IMR-90 (cell line): ENCODE measurements around the gene SMC5. TPM values are rescaled to one million over a fixed set of nuclear protein-coding genes. Genes with fewer than 3 reads are reported as not detected.

Experiments used
- ATAC-seq: fragments of 200-7000 bp; cut with Tn5 transposase; 2 replicates; pipeline ENCODE4 v1.9.1; 2020; ENCODE audit warnings: low read depth, mild to moderate bottlenecking, moderate library complexity
- BruUV-seq: library from RNA; stranded (reverse); fragments of 400-500 nt; replicated peaks from 2 replicates; lab custom pipeline; 2021; lab: Mats Ljungman, UMichigan
- CTCF ChIA-PET: fragments of 300-600 bp; formaldehyde crosslinking; extraction: SDS; loops from one replicate; lab custom pipeline; 2021; ENCODE audit warnings: antibody characterized with exemption; lab: Yijun Ruan, JAX
- POLR2A ChIA-PET: fragments of 300-600 bp; sonication (Branson Sonifier 250); formaldehyde crosslinking; loops from one replicate; lab custom pipeline; 2022; ENCODE audit warnings: antibody characterized with exemption; ENCODE audit not compliant: unreplicated experiment; lab: Charles Lee
- DNase-seq: peaks from one replicate; pipeline ENCODE4 v3.0.0; 2013
- H2AFZ ChIP-seq: replicated peaks from 2 replicates; pipeline ENCODE3; 2013; ENCODE audit warnings: low read length, mild to moderate bottlenecking; ENCODE audit not compliant: poor library complexity
- H2AK5ac ChIP-seq: 2 replicates; pipeline ENCODE4 v1.6.1; 2013; ENCODE audit warnings: low read depth, low read length, inconsistent platforms
- H2AK9ac ChIP-seq: replicated peaks from 2 replicates; pipeline ENCODE3; 2013; ENCODE audit warnings: mild to moderate bottlenecking, low read depth, low read length, moderate library complexity; ENCODE audit not compliant: poor library complexity
- H2BK120ac ChIP-seq: 2 replicates; pipeline ENCODE4 v1.6.1; 2013; ENCODE audit warnings: low read depth, low read length, inconsistent platforms
- H2BK15ac ChIP-seq: 3 replicates; pipeline ENCODE4 v1.6.1; 2013; ENCODE audit warnings: low read depth, low read length, inconsistent platforms
- H2BK20ac ChIP-seq: 2 replicates; pipeline ENCODE4 v1.6.1; 2013; ENCODE audit warnings: low read depth, mild to moderate bottlenecking, inconsistent platforms, low read length, moderate library complexity
- H2BK5ac ChIP-seq: 2 replicates; pipeline ENCODE4 v1.6.1; 2013; ENCODE audit warnings: mild to moderate bottlenecking, low read depth, low read length, inconsistent platforms; ENCODE audit not compliant: poor library complexity, severe bottlenecking
- H3K14ac ChIP-seq: replicated peaks from 2 replicates; pipeline ENCODE4 v1.6.1; 2013; ENCODE audit warnings: low read depth, low read length, inconsistent platforms
- H3K18ac ChIP-seq: 2 replicates; pipeline ENCODE4 v1.6.1; 2013; ENCODE audit warnings: low read depth, low read length, control low read depth
- H3K23ac ChIP-seq: 2 replicates; pipeline ENCODE4 v1.6.1; 2013; ENCODE audit warnings: low read depth, low read length, inconsistent platforms
- H3K27ac ChIP-seq: 2 replicates; pipeline ENCODE4 v1.5.1; 2013; ENCODE audit warnings: mild to moderate bottlenecking, control low read depth, low read length; ENCODE audit not compliant: insufficient read depth
- H3K27me3 ChIP-seq: 2 replicates; pipeline ENCODE4 v1.6.1; 2013; ENCODE audit warnings: low read length; ENCODE audit not compliant: control insufficient read depth, insufficient read depth
- H3K36me3 ChIP-seq: 2 replicates; pipeline ENCODE4 v1.6.1; 2013; ENCODE audit warnings: low read length, mixed read lengths; ENCODE audit not compliant: control insufficient read depth, insufficient read depth
- H3K4ac ChIP-seq: 2 replicates; pipeline ENCODE4 v1.6.1; 2013; ENCODE audit warnings: low read depth, low read length, inconsistent platforms
- H3K4me1 ChIP-seq: 2 replicates; pipeline ENCODE4 v1.6.1; 2013; ENCODE audit warnings: low read length, mixed read lengths; ENCODE audit not compliant: control insufficient read depth, insufficient read depth
- H3K4me2 ChIP-seq: 2 replicates; pipeline ENCODE4 v1.6.1; 2013; ENCODE audit warnings: low read depth, mild to moderate bottlenecking, control low read depth, low read length, moderate library complexity
- H3K4me3 ChIP-seq: 2 replicates; pipeline ENCODE4 v1.5.1; 2013; ENCODE audit warnings: low read depth, mild to moderate bottlenecking, control low read depth, low read length, moderate library complexity; ENCODE audit not compliant: insufficient read depth
- H3K56ac ChIP-seq: 2 replicates; pipeline ENCODE4 v1.6.1; 2013; ENCODE audit warnings: low read length, inconsistent platforms; ENCODE audit not compliant: insufficient read depth; ENCODE audit errors: extremely low read depth
- H3K79me1 ChIP-seq, 2 experiments: 2 replicates each; pipeline ENCODE4 v1.6.1; 2013; ENCODE audit warnings: low read length in 2 of 2, inconsistent platforms in 1 of 2, low read depth in 1 of 2
- H3K9ac ChIP-seq: 2 replicates; pipeline ENCODE4 v1.6.1; 2013; ENCODE audit warnings: low read depth, low read length, control low read depth
- H3K9me1 ChIP-seq: 2 replicates; pipeline ENCODE4 v1.6.1; 2013; ENCODE audit warnings: low read length, inconsistent platforms; ENCODE audit not compliant: insufficient read depth
- H3K9me3 ChIP-seq: 2 replicates; pipeline ENCODE4 v1.6.1; 2013; ENCODE audit warnings: low read length; ENCODE audit not compliant: control insufficient read depth, insufficient read depth
- H4K20me1 ChIP-seq: 2 replicates; pipeline ENCODE4 v1.6.1; 2013; ENCODE audit warnings: low read length, inconsistent platforms; ENCODE audit not compliant: insufficient read depth
- H4K5ac ChIP-seq: 2 replicates; pipeline ENCODE4 v1.6.1; 2013; ENCODE audit warnings: mild to moderate bottlenecking, low read depth, low read length, control low read depth
- H4K8ac ChIP-seq, 2 experiments: 2 replicates each; pipeline ENCODE4 v1.6.1; 2013; ENCODE audit warnings: low read depth in 2 of 2, low read length in 2 of 2, control low read depth in 1 of 2, inconsistent platforms in 1 of 2
- H4K91ac ChIP-seq: 2 replicates; pipeline ENCODE4 v1.6.1; 2013; ENCODE audit warnings: low read depth, low read length, inconsistent platforms; ENCODE audit not compliant: insufficient read depth
- CTCF ChIP-seq: conservative IDR thresholded peaks from 2 replicates; pipeline ENCODE4 v1.5.1; 2012; ENCODE audit warnings: mild to moderate bottlenecking, low read depth, low read length, improper control_type of control experiment
- MXI1 ChIP-seq: IDR thresholded peaks from 2 replicates; pipeline ENCODE4 v1.6.1; 2012; ENCODE audit warnings: low read depth, mild to moderate bottlenecking, low read length, moderate library complexity, borderline replicate concordance
- POLR2A ChIP-seq: IDR thresholded peaks from 2 replicates; pipeline ENCODE4 v1.6.1; 2012; ENCODE audit warnings: mild to moderate bottlenecking, low read depth, low read length
- WGBS, 2 experiments: methylation state at CpG; one replicate each; pipeline versions ENCODE4 v1.1.5 to v1.1.7; 2013; ENCODE audit warnings: missing lambda C conversion rate in 2 of 2; ENCODE audit not compliant: insufficient read length in 1 of 2; ENCODE audit errors: extremely low coverage in 2 of 2; 5-methylcytosine and 5-hydroxymethylcytosine counted together
- dilution Hi-C: fragments of 300-500 bp; cut with HindIII; formaldehyde crosslinking; loops from one replicate; pipeline ENCODE4 v1.14.3; 2018; ENCODE audit warnings: low sequenced_read_pairs; ENCODE audit not compliant: unreplicated experiment
- in situ Hi-C: fragments of 300-500 bp; cut with MboI; formaldehyde crosslinking; loops from 3 replicates; pipeline ENCODE4 v1.14.3; 2019; ENCODE audit warnings: low sequenced_read_pairs, inconsistent platforms, mixed read lengths
- intact Hi-C: fragments of 100-400 bp; cut with micrococcal nuclease; formaldehyde crosslinking; loops from 2 replicates; pipeline ENCODE4 v1.10.0; 2022
- polyA plus RNA-seq, 3 experiments: library from polyadenylated mRNA; depleted of rRNA; stranded (reverse); fragments of >200 nt; gene quantifications; 2 replicates each; pipeline ENCODE4 v1.2.3, GENCODE V29; 2012; ENCODE audit warnings: low replicate concordance in 1 of 3
- total RNA-seq: library from RNA; depleted of rRNA; stranded (reverse); fragments of >200 nt; gene quantifications from 2 replicates; pipeline ENCODE4 v1.2.3, GENCODE V29; 2012

Gene SMC5
- total and polyA plus RNA-seq, 2 of the 4 experiments (the other 2 are of a cell fraction), result 12.0 to 13.3 TPM

GRCh38 chr9:70318002-70318401 lies 59.2 kb downstream of the SMC5 start:
- no peaks in the 10 kb centered on the region for H3K9me3 ChIP-seq
- TF ChIP-seq CTCF (no peak), MXI1 (no peak), POLR2A (no peak)
- intact Hi-C loops (no loop called here), in situ Hi-C loops (no loop called here), dilution Hi-C loops (no loop called here)
- peaks cover 15% of the 10 kb centered on the region for H3K36me3 ChIP-seq
- H2AFZ ChIP-seq, result no peak overlapping the region
- CTCF ChIA-PET, result no interaction called here
- no peak overlapping the region for H3K27ac ChIP-seq
- H2BK120ac ChIP-seq, result no peak overlapping the region
- H4K20me1 ChIP-seq, result no peaks in the 10 kb centered on the region
- no peak for DNase-seq
- no peak overlapping the region; the same call in 1 of the 2 replicates for H3K23ac ChIP-seq
- H3K79me1 ChIP-seq, result peaks cover 17 to 38% of the 10 kb centered on the region in 2 experiments
- no peak overlapping the region for H2BK15ac ChIP-seq
- no peak for ATAC-seq
- no peak overlapping the region for H3K56ac ChIP-seq
- no peak overlapping the region for H4K5ac ChIP-seq
- WGBS, 2 experiments, result no CpG with 5 or more reads among the region's 6 CpGs
- H2BK5ac ChIP-seq, result no peak overlapping the region
- no peak overlapping the region for H3K9ac ChIP-seq
- H3K18ac ChIP-seq, result no peak overlapping the region
- no peak overlapping the region for H2AK5ac ChIP-seq
- H2AK9ac ChIP-seq, result no peak overlapping the region
- H3K4me3 ChIP-seq, result no peak overlapping the region
- no peak overlapping the region for H4K91ac ChIP-seq
- H3K9me1 ChIP-seq, result no peaks in the 10 kb centered on the region; the same call in 1 of the 2 replicates
- no peak overlapping the region for H4K8ac ChIP-seq
- no TSS peak for BruUV-seq
- no peaks in the 10 kb centered on the region for H3K27me3 ChIP-seq
- H3K4me2 ChIP-seq, result no peak overlapping the region
- no peak overlapping the region for H2BK20ac ChIP-seq
- POLR2A ChIA-PET, result no interaction called here
- no peaks in the 10 kb centered on the region for H3K4me1 ChIP-seq
- no peak overlapping the region for H3K4ac ChIP-seq
- no peak overlapping the region for H3K14ac ChIP-seq
